CD8-positive, alpha-beta memory T cell (primary cell): ENCODE measurements around the gene CASP7. TPM values are rescaled to one million over a fixed set of nuclear protein-coding genes. Genes with fewer than 3 reads are reported as not detected.
A peak's percentile ranks its signal among the peaks of the same experiment; 100 is the strongest.

Experiments used
- CTCF ChIA-PET: fragments of 350-600 bp; sonication (Branson Sonifier 250); formaldehyde crosslinking; loops from one replicate; lab custom pipeline; 2021; ENCODE audit warnings: antibody characterized with exemption; lab: Charles Lee
- POLR2A ChIA-PET: fragments of 350-600 bp; sonication (Branson Sonifier 250); formaldehyde crosslinking; loops from one replicate; lab custom pipeline; 2021; ENCODE audit warnings: antibody characterized with exemption; lab: Charles Lee
- DNase-seq, 5 donors: peaks; one replicate each; pipeline versions ENCODE4 v3.0.0 to v3.0.0-alpha.2; 2020 to 2022; ENCODE audit warnings: mixed read lengths in 1 of 5
- H3K27ac ChIP-seq: one replicate; pipeline ENCODE4 v1.7.0; 2013; ENCODE audit warnings: low read depth, mild to moderate bottlenecking, low read length, moderate library complexity
- H3K27me3 ChIP-seq: 2 replicates; pipeline ENCODE4 v1.7.0; 2013; ENCODE audit warnings: low read length, mild to moderate bottlenecking; ENCODE audit not compliant: insufficient read depth, poor library complexity, severe bottlenecking
- H3K36me3 ChIP-seq: 2 replicates; pipeline ENCODE4 v1.7.0; 2013; ENCODE audit warnings: mild to moderate bottlenecking, low read length, moderate library complexity; ENCODE audit not compliant: insufficient read depth
- H3K4me1 ChIP-seq: 2 replicates; pipeline ENCODE4 v1.7.0; 2013; ENCODE audit warnings: mild to moderate bottlenecking, low read length, moderate library complexity; ENCODE audit not compliant: insufficient read depth
- H3K4me3 ChIP-seq: 2 replicates; pipeline ENCODE4 v1.7.0; 2013; ENCODE audit warnings: mild to moderate bottlenecking, low read length
- H3K9me3 ChIP-seq: 2 replicates; pipeline ENCODE4 v1.7.0; 2013; ENCODE audit warnings: mild to moderate bottlenecking, low read length
- H3K27ac Mint-ChIP-seq, 8 donors: one replicate each; pipeline ENCODE4 v1.8.0; 2020 to 2021; ENCODE audit warnings: mixed read lengths in 8 of 8, mild to moderate bottlenecking in 6 of 8, inconsistent platforms in 3 of 8, moderate library complexity in 3 of 8
- H3K27me3 Mint-ChIP-seq, 2 donors: one replicate each; pipeline ENCODE4 v1.8.0; 2020 to 2021; ENCODE audit warnings: mixed read lengths in 2 of 2, mild to moderate bottlenecking in 1 of 2, moderate library complexity in 1 of 2
- H3K36me3 Mint-ChIP-seq, 3 donors: one replicate each; pipeline ENCODE4 v1.8.0; 2020 to 2021; ENCODE audit warnings: mixed read lengths in 3 of 3, inconsistent platforms in 1 of 3, mild to moderate bottlenecking in 1 of 3
- H3K4me1 Mint-ChIP-seq, 3 donors: one replicate each; pipeline ENCODE4 v1.8.0; 2020 to 2021; ENCODE audit warnings: mixed read lengths in 3 of 3, inconsistent platforms in 1 of 3, mild to moderate bottlenecking in 1 of 3
- H3K4me3 Mint-ChIP-seq, 7 donors: one replicate each; pipeline ENCODE4 v1.8.0; 2020 to 2021; ENCODE audit warnings: mixed read lengths in 7 of 7, mild to moderate bottlenecking in 6 of 7, moderate library complexity in 4 of 7, inconsistent platforms in 2 of 7
- H3K9me3 Mint-ChIP-seq, 5 donors: one replicate each; pipeline ENCODE4 v1.8.0; 2020 to 2022; ENCODE audit warnings: mixed read lengths in 5 of 5, mild to moderate bottlenecking in 3 of 5, moderate library complexity in 2 of 5, inconsistent platforms in 1 of 5
- polyA plus RNA-seq: library from polyadenylated mRNA; unstranded; fragments of 300-500 nt; fragmentation: Illumina TruSeq; gene quantifications from one replicate; pipeline ENCODE4 v1.2.3, GENCODE V29; 2021
- total RNA-seq, 2 experiments: library from RNA; stranded (reverse); gene quantifications; one replicate each; pipeline ENCODE4 v1.2.3, GENCODE V29; 2021

The CASP7 gene
- total and polyA plus RNA-seq, 3 experiments from 2014 or later = 21.4 to 29.4 (median 23.4) TPM

DNA sequence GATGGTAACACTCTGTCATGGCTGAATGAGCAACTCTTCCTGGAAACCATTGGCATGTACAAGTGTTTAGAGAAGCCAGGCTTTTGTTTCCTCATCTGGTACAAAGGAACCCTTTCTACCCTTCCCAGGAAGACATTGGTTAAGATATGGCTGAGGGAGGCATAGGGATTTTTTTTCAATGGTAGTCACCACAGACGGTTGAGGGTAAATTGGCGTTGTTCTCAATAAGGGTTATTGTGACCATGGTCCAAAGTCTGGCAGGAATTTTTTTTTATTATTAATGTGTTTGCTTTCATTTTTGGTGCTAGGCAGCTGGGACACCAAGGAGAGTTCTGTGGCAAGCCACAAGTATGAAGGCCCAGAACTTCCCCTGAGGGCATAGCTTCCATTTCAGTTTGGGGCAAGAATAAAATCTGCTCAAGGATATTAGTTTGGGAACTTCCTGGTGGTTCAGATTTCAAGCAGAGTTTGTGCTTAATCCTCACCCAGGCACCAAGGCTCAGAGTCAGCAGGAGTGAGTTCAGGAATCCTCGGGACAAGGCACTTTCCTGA, 71.5 kb downstream of the CASP7 start, which contains the start of gene PLEKHS1:
Gene PLEKHS1 (plus strand): TSS at position 502 of the 552 bp plus-strand sequence. CDS start 3,596 bp downstream, outside the sequence.
- Mint-ChIP-seq H3K4me1 (no peaks in the 10 kb centered on the region), H3K27me3 (peaks cover 17 to 19% of the 10 kb centered on the region in 2 donors), H3K36me3 (no peaks in the 10 kb centered on the region), H3K4me3 (no peak within 1 kb of the TSS), H3K27ac (no peak within 1 kb of the TSS), H3K9me3 (no peaks in the 10 kb centered on the region)
- no peak for DNase-seq
- Histone ChIP-seq H3K9me3 (no peaks in the 10 kb centered on the region), H3K4me3 (no peak within 1 kb of the TSS), H3K27ac (no peak within 1 kb of the TSS), H3K4me1 (no peaks in the 10 kb centered on the region), H3K27me3 (no peaks in the 10 kb centered on the region), H3K36me3 (no peaks in the 10 kb centered on the region)
- ChIA-PET CTCF (no interaction called here), POLR2A (no interaction called here)

DNA sequence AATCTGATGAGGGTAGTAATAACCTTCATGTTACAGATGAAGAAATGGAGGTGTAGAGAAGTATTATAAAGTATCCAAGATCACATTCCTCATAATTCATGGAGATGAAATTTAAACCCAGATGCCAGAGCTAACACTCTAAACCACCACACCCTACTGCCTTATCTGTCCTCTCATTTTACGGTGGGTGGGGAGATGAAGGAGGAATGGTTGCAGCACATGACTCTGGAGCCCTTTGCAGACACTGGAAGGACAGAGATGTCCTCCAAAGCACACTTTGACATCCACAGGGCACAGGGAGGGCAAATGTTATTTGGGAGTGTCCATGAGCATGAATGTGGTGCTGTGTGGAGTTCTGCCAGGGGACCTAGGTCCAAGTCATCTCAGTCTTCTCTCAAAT, 72.8 kb downstream of the CASP7 start:
- Histone ChIP-seq H3K4me1 (no peaks in the 10 kb centered on the region), H3K27ac (no peak overlapping the region), H3K27me3 (no peaks in the 10 kb centered on the region), H3K4me3 (no peak overlapping the region), H3K36me3 (no peaks in the 10 kb centered on the region), H3K9me3 (no peaks in the 10 kb centered on the region)
- H3K36me3 Mint-ChIP-seq = no peaks in the 10 kb centered on the region
- H3K4me3 Mint-ChIP-seq = no peak overlapping the region
- no peak overlapping the region for H3K27ac Mint-ChIP-seq
- no peak for DNase-seq
- no peaks in the 10 kb centered on the region for H3K9me3 Mint-ChIP-seq
- H3K27me3 Mint-ChIP-seq = peaks cover 17 to 22% of the 10 kb centered on the region in 2 donors
- CTCF ChIA-PET = interaction anchor here (0.8 kb wide), 1 partner anchor 50 kb away, joined by 3 read pairs; no protein-coding TSS in a partner anchor
- POLR2A ChIA-PET = no interaction called here
- H3K4me1 Mint-ChIP-seq = no peaks in the 10 kb centered on the region

DNA sequence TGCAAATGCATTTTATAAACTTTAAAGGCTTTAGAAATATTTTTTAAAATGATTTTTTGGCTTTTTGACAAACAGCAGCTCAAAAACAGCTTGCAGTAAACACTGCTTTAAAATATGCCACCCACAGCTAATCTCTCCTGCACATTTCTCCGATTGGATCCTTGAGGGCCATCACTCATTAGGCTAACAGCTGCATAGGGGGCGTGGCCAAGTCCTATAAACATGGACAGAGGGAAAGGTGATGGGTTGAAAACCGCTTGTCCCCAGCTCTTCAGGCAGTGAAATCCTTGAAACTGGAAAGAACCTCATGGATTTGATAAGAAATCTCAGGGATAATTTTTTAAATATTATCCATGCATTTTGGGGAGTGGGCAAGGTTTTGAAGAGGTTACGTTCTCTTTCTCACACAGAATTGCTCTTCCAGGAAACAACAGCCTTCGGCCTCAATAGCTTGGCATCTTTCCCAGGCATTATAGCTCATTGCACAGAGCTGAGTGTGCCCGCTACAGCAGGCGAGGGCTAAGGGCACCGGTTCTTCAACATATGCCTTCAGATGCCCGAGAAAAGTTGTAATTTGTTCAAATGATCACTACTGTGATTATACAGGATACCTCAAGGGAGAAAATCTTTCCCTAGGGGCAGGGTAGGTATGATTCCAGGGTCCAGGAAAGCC, 73.4 kb downstream of the CASP7 start:
- Histone ChIP-seq H3K9me3 (no peaks in the 10 kb centered on the region), H3K27ac (no peak overlapping the region), H3K4me1 (no peaks in the 10 kb centered on the region), H3K27me3 (no peaks in the 10 kb centered on the region), H3K4me3 (no peak overlapping the region), H3K36me3 (no peaks in the 10 kb centered on the region)
- POLR2A ChIA-PET = no interaction called here
- Mint-ChIP-seq H3K36me3 (no peaks in the 10 kb centered on the region), H3K4me3 (no peak overlapping the region), H3K27ac (no peak overlapping the region), H3K27me3 (peaks cover 17 to 22% of the 10 kb centered on the region in 2 donors), H3K9me3 (no peaks in the 10 kb centered on the region), H3K4me1 (no peaks in the 10 kb centered on the region)
- CTCF ChIA-PET = no interaction called here
- DNase-seq = no peak

DNA sequence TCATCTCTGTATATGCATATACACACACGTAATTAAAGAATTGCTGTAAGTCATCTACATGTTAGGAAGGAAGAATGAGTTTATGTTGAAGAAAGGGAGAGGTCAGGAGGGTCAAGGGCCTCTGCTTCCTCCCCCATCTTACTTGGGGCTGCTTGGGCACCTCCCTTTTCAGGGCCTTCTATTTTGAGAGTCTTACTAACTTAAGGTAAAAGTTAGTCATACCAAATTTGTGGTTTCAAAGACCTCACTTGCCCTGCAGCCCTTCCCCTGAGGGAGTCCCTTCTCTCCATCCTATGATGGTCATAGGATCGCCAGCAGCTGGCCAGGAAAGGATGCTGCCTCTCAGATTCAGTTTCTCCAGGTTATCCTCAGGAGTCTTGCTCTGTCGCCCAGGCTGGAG, 74.4 kb downstream of the CASP7 start:
- H3K27me3 ChIP-seq = no peaks in the 10 kb centered on the region
- no peak overlapping the region for H3K27ac Mint-ChIP-seq
- no peaks in the 10 kb centered on the region for H3K9me3 Mint-ChIP-seq
- H3K27ac ChIP-seq = no peak overlapping the region
- no peaks in the 10 kb centered on the region for H3K4me1 ChIP-seq
- no peaks in the 10 kb centered on the region for H3K36me3 ChIP-seq
- POLR2A ChIA-PET = no interaction called here
- peaks cover 17 to 22% of the 10 kb centered on the region in 2 donors for H3K27me3 Mint-ChIP-seq
- no peaks in the 10 kb centered on the region for H3K4me1 Mint-ChIP-seq
- no peaks in the 10 kb centered on the region for H3K9me3 ChIP-seq
- no peaks in the 10 kb centered on the region for H3K36me3 Mint-ChIP-seq
- no peak overlapping the region for H3K4me3 ChIP-seq
- H3K4me3 Mint-ChIP-seq = no peak overlapping the region
- CTCF ChIA-PET = no interaction called here
- DNase-seq = no peak

DNA sequence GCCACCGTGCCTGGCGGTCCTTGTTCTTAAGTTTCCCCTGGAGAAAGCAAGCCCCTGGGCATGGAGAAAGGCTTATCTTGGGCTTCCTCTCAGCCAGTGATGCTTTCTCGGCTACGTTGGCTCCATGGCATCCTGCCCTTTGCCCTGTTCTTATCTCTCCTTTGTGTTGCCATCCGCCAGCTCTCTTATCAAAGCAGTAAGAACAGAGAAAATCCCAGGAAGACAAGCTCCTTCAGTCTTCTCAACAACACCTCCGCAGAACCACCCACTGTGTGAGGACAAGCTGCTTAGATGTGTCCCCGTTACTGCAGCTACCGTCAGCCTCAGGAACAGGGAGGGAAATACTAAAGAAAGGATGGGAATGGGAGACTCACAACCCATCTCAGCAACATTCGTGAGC, 75.1 kb downstream of the CASP7 start:
- H3K4me1 ChIP-seq = no peaks in the 10 kb centered on the region
- H3K9me3 ChIP-seq = no peaks in the 10 kb centered on the region
- H3K36me3 Mint-ChIP-seq = no peaks in the 10 kb centered on the region
- H3K27ac Mint-ChIP-seq = peak overlapping the region in 1 of 8 donors; percentile 10
- POLR2A ChIA-PET = no interaction called here
- no peaks in the 10 kb centered on the region for H3K9me3 Mint-ChIP-seq
- no peaks in the 10 kb centered on the region for H3K4me1 Mint-ChIP-seq
- no peaks in the 10 kb centered on the region for H3K36me3 ChIP-seq
- no peaks in the 10 kb centered on the region for H3K27me3 ChIP-seq
- no peak overlapping the region for H3K4me3 ChIP-seq
- no peak overlapping the region for H3K27ac ChIP-seq
- H3K27me3 Mint-ChIP-seq = peaks cover 16 to 22% of the 10 kb centered on the region in 2 donors
- CTCF ChIA-PET = no interaction called here
- no peak for DNase-seq
- no peak overlapping the region for H3K4me3 Mint-ChIP-seq

GRCh38 chr10:113756940-113757543, 77.3 kb downstream of the CASP7 start:
- ChIA-PET CTCF (no interaction called here), POLR2A (no interaction called here)
- no peaks in the 10 kb centered on the region for H3K4me1 Mint-ChIP-seq
- H3K27ac Mint-ChIP-seq = no peak overlapping the region
- no peaks in the 10 kb centered on the region for H3K36me3 Mint-ChIP-seq
- H3K9me3 Mint-ChIP-seq = no peaks in the 10 kb centered on the region
- H3K4me3 ChIP-seq = no peak overlapping the region
- no peaks in the 10 kb centered on the region for H3K27me3 ChIP-seq
- H3K27me3 Mint-ChIP-seq = peaks cover 10 to 18% of the 10 kb centered on the region in 2 donors
- H3K27ac ChIP-seq = no peak overlapping the region
- H3K4me1 ChIP-seq = no peaks in the 10 kb centered on the region
- H3K4me3 Mint-ChIP-seq = no peak overlapping the region
- no peaks in the 10 kb centered on the region for H3K9me3 ChIP-seq
- DNase-seq = no peak
- H3K36me3 ChIP-seq = no peaks in the 10 kb centered on the region

DNA sequence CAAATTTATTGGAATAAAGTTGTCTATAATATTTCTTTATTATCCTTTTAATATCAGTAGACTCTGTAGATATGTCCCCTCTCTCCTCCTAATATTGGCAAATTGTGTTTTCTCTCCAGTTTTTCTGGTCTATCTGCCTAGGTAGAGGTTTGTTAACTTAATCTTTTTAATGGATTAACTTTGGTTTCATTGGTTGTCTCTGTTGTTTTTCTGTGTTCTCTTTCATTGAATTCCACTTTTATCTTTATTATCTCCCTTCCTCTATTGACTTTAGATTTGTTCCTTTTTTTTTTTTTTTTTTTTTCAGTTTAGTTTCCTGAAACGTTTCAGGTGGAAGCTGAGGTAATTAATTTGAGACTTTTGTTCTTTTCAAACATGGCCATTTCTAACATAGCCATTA, 82.4 kb downstream of the CASP7 start:
- no peak overlapping the region for H3K27ac Mint-ChIP-seq
- no peak overlapping the region for H3K4me3 ChIP-seq
- DNase-seq = no peak
- peaks cover 9 to 17% of the 10 kb centered on the region in 2 donors for H3K27me3 Mint-ChIP-seq
- ChIA-PET CTCF (no interaction called here), POLR2A (interaction anchor here (0.5 kb wide), 1 partner anchor 21 kb away, joined by 3 read pairs; no protein-coding TSS in a partner anchor)
- no peak overlapping the region for H3K4me3 Mint-ChIP-seq
- H3K27me3 ChIP-seq = no peaks in the 10 kb centered on the region
- H3K9me3 Mint-ChIP-seq = peaks cover 7 to 11% (median 8%) of the 10 kb centered on the region in 5 donors
- H3K36me3 Mint-ChIP-seq = peaks cover 0 to 8% (median 4%) of the 10 kb centered on the region in 3 donors
- no peak overlapping the region for H3K27ac ChIP-seq
- no peaks in the 10 kb centered on the region for H3K36me3 ChIP-seq
- no peaks in the 10 kb centered on the region for H3K9me3 ChIP-seq
- no peaks in the 10 kb centered on the region for H3K4me1 ChIP-seq
- H3K4me1 Mint-ChIP-seq = no peaks in the 10 kb centered on the region

DNA sequence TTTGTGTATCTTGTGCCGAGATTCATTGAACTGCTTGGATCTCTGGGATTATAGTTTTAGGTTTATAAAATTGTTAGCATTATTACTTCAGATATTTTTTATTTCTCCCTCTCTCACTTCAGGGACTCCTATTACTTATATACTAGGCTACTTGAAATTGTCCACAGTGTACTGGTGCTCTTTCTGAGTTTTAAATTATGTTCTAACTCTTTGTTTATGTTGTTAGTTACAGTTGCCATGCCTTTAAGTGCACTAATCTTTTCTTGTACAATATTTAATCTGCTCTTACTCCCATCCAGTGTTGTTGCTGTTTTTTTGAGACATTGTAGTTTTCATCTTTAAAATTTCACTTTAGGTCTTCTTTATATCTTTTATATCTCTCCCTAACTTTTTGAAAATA, 84.9 kb downstream of the CASP7 start:
- H3K36me3 Mint-ChIP-seq = peaks cover 0 to 8% (median 4%) of the 10 kb centered on the region in 3 donors
- no peak overlapping the region for H3K4me3 Mint-ChIP-seq
- Histone ChIP-seq H3K27me3 (no peaks in the 10 kb centered on the region), H3K4me3 (no peak overlapping the region), H3K9me3 (no peaks in the 10 kb centered on the region), H3K4me1 (no peaks in the 10 kb centered on the region), H3K27ac (no peak overlapping the region), H3K36me3 (no peaks in the 10 kb centered on the region)
- DNase-seq = no peak
- POLR2A ChIA-PET = no interaction called here
- CTCF ChIA-PET = no interaction called here
- no peaks in the 10 kb centered on the region for H3K4me1 Mint-ChIP-seq
- no peak overlapping the region for H3K27ac Mint-ChIP-seq
- peaks cover 7 to 11% (median 8%) of the 10 kb centered on the region in 5 donors for H3K9me3 Mint-ChIP-seq
- H3K27me3 Mint-ChIP-seq = peaks cover 14 to 40% of the 10 kb centered on the region in 2 donors
